Glomerular endothelial cell (primary cell): Measurements from ENCODE around the gene MATR3. TPM values are rescaled to one million over a fixed set of nuclear protein-coding genes. Genes with fewer than 3 reads are reported as not detected.

Experiments used
- total RNA-seq: library from RNA; depleted of rRNA; stranded (reverse); fragments of >200 nt; gene quantifications from 2 replicates; pipeline ENCODE4 v1.2.3, GENCODE V29; 2015

The MATR3 gene
- total RNA-seq, 1 donor from 2014 or later = 187 TPM

Other genes starting within 250 kb of the MATR3 start
- 48.7 and 49.0 TPM in 2 replicates for gene SIL1, start 95.4 kb upstream of the MATR3 start, total RNA-seq
- gene PAIP2, start 48.1 kb downstream of the MATR3 start, total RNA-seq = 48.5 and 56.1 TPM in 2 replicates
- not detected in 2 replicates for gene SLC23A1, start 89.6 kb downstream of the MATR3 start, total RNA-seq
- gene MZB1, start 96.2 kb downstream of the MATR3 start, total RNA-seq = 0.29 and 0.68 TPM in 2 replicates
- 2.4 and 2.7 TPM in 2 replicates for gene PROB1, start 101.4 kb downstream of the MATR3 start, total RNA-seq
- 4.8 and 9.5 TPM in 2 replicates for gene SPATA24, start 110.3 kb downstream of the MATR3 start, total RNA-seq
- gene DNAJC18, start 145.8 kb downstream of the MATR3 start, total RNA-seq = 12.0 and 16.7 TPM in 2 replicates
- 345 and 393 TPM in 2 replicates for gene ECSCR, start 169.0 kb downstream of the MATR3 start, total RNA-seq
- not detected in 2 replicates for gene SMIM33, start 177.3 kb downstream of the MATR3 start, total RNA-seq
- 58.0 and 61.7 TPM in 2 replicates for gene STING1, start 189.0 kb downstream of the MATR3 start, total RNA-seq